8988T (cell line): ENCODE data around the gene HIVEP2.

Source experiments
- DNase-seq: peaks from one replicate; pipeline ENCODE4 v3.0.0; 2011

HIVEP2 gene

GRCh38 chr6:142726616-142727015, 218.4 kb downstream of the HIVEP2 start:
- DNase-seq, result no peak

GRCh38 chr6:142725024-142725770, 219.8 kb downstream of the HIVEP2 start:
- no peak for DNase-seq

- DNase-seq, result no peak
Measured at GRCh38 chr6:142722841-142723240, 222.1 kb downstream of the HIVEP2 start.

GRCh38 chr6:142722012-142722411, 223.0 kb downstream of the HIVEP2 start:
- DNase-seq, result no peak

GRCh38 chr6:142721215-142721920, 223.6 kb downstream of the HIVEP2 start:
- DNase-seq, result no peak

GRCh38 chr6:142718667-142719191, 226.2 kb downstream of the HIVEP2 start:
- no peak for DNase-seq

GRCh38 chr6:142716097-142716496, 228.9 kb downstream of the HIVEP2 start:
- DNase-seq, result no peak

GRCh38 chr6:142714951-142715785, 229.8 kb downstream of the HIVEP2 start:
- DNase-seq, result no peak

- DNase-seq, result no peak
Measured at GRCh38 chr6:142713959-142714358, 231.0 kb downstream of the HIVEP2 start.

- DNase-seq, result no peak
Measured at GRCh38 chr6:142712231-142712630, 232.7 kb downstream of the HIVEP2 start.

- DNase-seq, result no peak
Measured at GRCh38 chr6:142708651-142709050, 236.3 kb downstream of the HIVEP2 start.

GRCh38 chr6:142707255-142707654, 237.7 kb downstream of the HIVEP2 start:
- no peak for DNase-seq

- no peak for DNase-seq
Measured at GRCh38 chr6:142706210-142706609, 238.8 kb downstream of the HIVEP2 start.

GRCh38 chr6:142705054-142705453, 239.9 kb downstream of the HIVEP2 start:
- DNase-seq, result no peak

- no peak for DNase-seq
Measured at GRCh38 chr6:142702501-142703460, 242.2 kb downstream of the HIVEP2 start.
